D721Med (cell line): ENCODE results near the gene PRKD1.

Experiments used
- DNase-seq: peaks from one replicate; pipeline ENCODE4 v3.0.0; 2011; ENCODE audit warnings: low spot score; ENCODE audit not compliant: insufficient read length
- FAIRE-seq: peaks from 2 replicates; lab custom pipeline; 2011; peaks lifted over from hg19 to GRCh38; lab: Jason Lieb, UNC
- TF ChIP-seq, protein P1 (sequence below): IDR thresholded peaks from 2 replicates; pipeline ENCODE4 v1.5.1; 2012; ENCODE audit warnings: mild to moderate bottlenecking, control low read depth; ENCODE audit not compliant: insufficient read depth; ENCODE audit errors: missing control alignments

Gene PRKD1

DNA sequence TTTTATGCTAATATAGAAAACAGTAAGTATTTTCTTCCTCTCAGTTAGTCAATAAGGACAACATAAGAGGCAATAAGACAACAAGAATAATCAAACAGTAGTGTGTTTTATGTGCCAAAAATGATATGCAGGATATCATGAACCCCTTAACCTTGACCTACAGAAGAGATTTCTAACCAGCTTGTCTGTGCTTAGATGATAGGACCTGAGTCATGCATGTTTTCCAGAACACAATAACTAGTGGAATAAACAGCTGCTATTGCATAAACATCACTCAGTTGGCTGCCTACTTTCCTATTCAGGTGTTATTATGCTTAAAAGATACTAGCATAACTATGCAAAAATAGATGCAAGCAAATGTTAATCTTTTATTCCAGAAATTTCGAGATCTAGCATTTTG, 282.5 kb downstream of the PRKD1 start:
- DNase-seq (no peak), FAIRE-seq (no peak)
- TF ChIP-seq, protein P1, sequence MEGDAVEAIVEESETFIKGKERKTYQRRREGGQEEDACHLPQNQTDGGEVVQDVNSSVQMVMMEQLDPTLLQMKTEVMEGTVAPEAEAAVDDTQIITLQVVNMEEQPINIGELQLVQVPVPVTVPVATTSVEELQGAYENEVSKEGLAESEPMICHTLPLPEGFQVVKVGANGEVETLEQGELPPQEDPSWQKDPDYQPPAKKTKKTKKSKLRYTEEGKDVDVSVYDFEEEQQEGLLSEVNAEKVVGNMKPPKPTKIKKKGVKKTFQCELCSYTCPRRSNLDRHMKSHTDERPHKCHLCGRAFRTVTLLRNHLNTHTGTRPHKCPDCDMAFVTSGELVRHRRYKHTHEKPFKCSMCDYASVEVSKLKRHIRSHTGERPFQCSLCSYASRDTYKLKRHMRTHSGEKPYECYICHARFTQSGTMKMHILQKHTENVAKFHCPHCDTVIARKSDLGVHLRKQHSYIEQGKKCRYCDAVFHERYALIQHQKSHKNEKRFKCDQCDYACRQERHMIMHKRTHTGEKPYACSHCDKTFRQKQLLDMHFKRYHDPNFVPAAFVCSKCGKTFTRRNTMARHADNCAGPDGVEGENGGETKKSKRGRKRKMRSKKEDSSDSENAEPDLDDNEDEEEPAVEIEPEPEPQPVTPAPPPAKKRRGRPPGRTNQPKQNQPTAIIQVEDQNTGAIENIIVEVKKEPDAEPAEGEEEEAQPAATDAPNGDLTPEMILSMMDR = no peak

DNA sequence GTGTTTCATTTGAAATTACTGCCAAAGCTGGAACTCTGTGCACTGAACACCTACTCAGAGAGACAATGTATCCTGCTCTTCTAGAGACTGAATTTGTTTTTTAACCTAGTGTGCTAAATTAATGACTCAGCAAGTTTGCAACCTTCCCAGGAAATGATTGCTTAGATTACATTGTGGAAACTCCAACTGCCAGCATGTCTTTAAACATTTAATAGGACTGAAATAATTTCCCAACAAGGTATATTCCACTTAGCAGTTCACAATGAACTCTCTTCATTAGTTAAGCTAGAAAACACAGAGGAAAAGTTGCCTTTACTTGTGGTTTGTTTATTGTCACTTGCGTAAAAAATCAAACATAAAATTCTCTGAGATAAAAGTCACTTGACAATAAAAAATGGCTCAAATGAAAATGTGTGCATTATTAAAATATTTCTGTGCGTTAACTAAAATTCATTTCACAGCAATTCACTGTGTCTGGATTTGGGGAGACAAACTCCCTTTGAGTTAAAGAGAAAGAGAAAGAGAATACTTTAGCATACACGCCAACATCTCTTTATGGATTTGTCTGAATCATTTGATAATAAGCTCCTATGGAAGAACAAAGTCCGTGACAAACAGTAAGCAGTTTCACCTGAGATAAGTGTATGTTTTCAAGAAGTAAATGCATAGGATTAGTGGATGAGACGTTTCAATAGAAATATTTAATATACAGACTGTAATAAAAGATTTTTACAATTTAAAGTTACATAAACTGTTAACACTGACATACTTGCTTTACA, 284.0 kb downstream of the PRKD1 start:
- no peak for DNase-seq
- peak; percentile 38 for FAIRE-seq
- TF ChIP-seq, protein P1 = no peak

- DNase-seq = no peak
- TF ChIP-seq, protein P1 = no peak
Measured at GRCh38 chr14:29637411-29637810, 290.2 kb downstream of the PRKD1 start.

GRCh38 chr14:29636870-29637269, 290.8 kb downstream of the PRKD1 start:
- DNase-seq (no peak), FAIRE-seq (no peak)
- TF ChIP-seq, protein P1 = no peak

More at GRCh38 chr14:29637411-29637810, 290.2 kb downstream of the PRKD1 start:
- no peak for FAIRE-seq

DNA sequence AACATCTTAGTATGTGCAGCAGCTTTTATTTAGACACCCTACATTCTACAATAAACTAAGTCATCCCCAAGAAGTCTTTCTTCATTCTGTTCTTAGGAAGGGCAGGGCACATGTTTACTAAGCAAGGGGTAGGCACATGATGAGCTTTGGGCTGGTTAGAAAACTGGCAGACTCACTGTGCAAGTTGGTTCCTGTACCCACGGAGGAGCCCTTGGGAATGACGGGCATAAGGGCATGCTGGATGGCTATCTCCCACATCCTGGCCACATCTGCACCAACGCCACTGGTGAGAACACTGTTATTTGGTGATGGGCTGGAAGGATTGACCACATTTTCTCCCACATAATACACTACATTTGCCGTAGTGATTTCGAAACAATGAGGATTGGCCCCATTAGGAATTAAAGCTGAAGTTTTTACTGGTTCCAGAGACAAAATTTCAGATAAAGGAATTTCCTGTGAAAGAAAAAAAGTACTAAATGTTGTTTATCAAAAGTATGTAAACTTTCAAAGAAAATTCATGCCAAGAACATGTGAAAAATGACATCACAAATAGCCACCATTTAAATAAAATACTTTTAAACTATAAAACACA, 297.0 kb downstream of the PRKD1 start:
- no peak for FAIRE-seq
- DNase-seq = no peak
- TF ChIP-seq, protein P1 = no peak

DNA sequence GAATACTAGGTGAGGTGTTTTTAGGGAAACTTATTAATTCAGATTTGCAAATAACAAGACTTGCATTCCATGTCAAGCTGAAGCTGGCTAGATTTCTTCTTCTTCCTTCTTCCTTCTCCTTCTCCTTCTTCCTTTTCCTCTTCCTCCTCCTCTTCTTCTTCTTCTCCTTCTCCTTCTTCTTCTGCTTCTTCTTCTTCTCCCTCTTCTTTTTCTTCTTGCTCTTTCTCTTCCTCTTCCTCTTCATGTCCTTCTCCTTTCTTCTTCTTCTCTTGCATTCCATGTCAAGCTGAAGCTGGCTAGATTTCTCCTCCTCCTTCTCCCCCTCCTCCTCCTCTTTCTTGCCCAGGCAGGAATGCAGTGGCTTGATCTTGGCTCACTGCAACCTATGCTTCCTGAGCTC, 297.8 kb downstream of the PRKD1 start:
- no peak for FAIRE-seq
- no peak for DNase-seq
- TF ChIP-seq, protein P1 = no peak

- TF ChIP-seq, protein P1 = no peak
- DNase-seq (no peak), FAIRE-seq (no peak)
Measured at GRCh38 chr14:29627137-29627536, 300.5 kb downstream of the PRKD1 start.
